CD4-positive, alpha-beta T cell treated with Interleukin-6 at 100 ng/mL for 8 hours (primary cell): ENCODE measurements around the gene GGA2.
A peak's percentile ranks its signal among the peaks of the same experiment; 100 is the strongest.
"Not testable (repeated sequence)": the region's sequence is repeated elsewhere in the genome, so short reads cannot be mapped to it uniquely, and the experiment has no call there.

Experiments used
- DNase-seq: peaks from one replicate; pipeline ENCODE4 v3.0.0-alpha.2; 2020; ENCODE audit warnings: mixed read lengths, low spot score

Gene GGA2

GRCh38 chr16:23504453-23505179 is 5.7 kb downstream of the GGA2 start:
- DNase-seq = peak; percentile 51

GRCh38 chr16:23504076-23504452 is 6.2 kb downstream of the GGA2 start:
- no peak for DNase-seq

- no peak for DNase-seq
Measured at GRCh38 chr16:23502466-23502865, 7.8 kb downstream of the GGA2 start.

GRCh38 chr16:23501291-23501690 is 9.0 kb downstream of the GGA2 start:
- DNase-seq = no peak

- no peak for DNase-seq
Measured at GRCh38 chr16:23500862-23501225, 9.4 kb downstream of the GGA2 start.

- DNase-seq = no peak
Measured at GRCh38 chr16:23500212-23500861, 10.0 kb downstream of the GGA2 start.

GRCh38 chr16:23499801-23500200 is 10.5 kb downstream of the GGA2 start:
- DNase-seq = no peak

- DNase-seq = no peak
Measured at GRCh38 chr16:23498863-23499262, 11.4 kb downstream of the GGA2 start.

GRCh38 chr16:23497543-23497868 is 12.8 kb downstream of the GGA2 start:
- no peak for DNase-seq

- no peak for DNase-seq
Measured at GRCh38 chr16:23496821-23497542, 13.3 kb downstream of the GGA2 start.

GRCh38 chr16:23495671-23496070 is 14.6 kb downstream of the GGA2 start:
- DNase-seq = no peak

GRCh38 chr16:23494188-23494587 is 16.1 kb downstream of the GGA2 start:
- no peak for DNase-seq

- DNase-seq = no peak
Measured at GRCh38 chr16:23491490-23492391, 18.6 kb downstream of the GGA2 start.

- no peak for DNase-seq
Measured at GRCh38 chr16:23486480-23486879, 23.8 kb downstream of the GGA2 start.

GRCh38 chr16:23485841-23486240 is 24.5 kb downstream of the GGA2 start:
- DNase-seq = no peak

GRCh38 chr16:23485257-23485614 is 25.1 kb downstream of the GGA2 start:
- no peak for DNase-seq

GRCh38 chr16:23484510-23485256 is 25.6 kb downstream of the GGA2 start:
- DNase-seq = no peak

GRCh38 chr16:23483492-23483891 is 26.8 kb downstream of the GGA2 start:
- not testable (repeated sequence) for DNase-seq

- DNase-seq = peak; percentile 21
Measured at GRCh38 chr16:23482778-23483177, 27.5 kb downstream of the GGA2 start.

GRCh38 chr16:23480257-23480656 is 30.0 kb downstream of the GGA2 start:
- no peak for DNase-seq

- no peak for DNase-seq
Measured at GRCh38 chr16:23479138-23479537, 31.2 kb downstream of the GGA2 start.

GRCh38 chr16:23478566-23478965 is 31.7 kb downstream of the GGA2 start:
- no peak for DNase-seq
